GM18909 (cell line): ENCODE results near the gene TUBA1C.
A peak's percentile ranks its signal among the peaks of the same experiment; 100 is the strongest.

Experiments used
- ATAC-seq: cut with Tn5 transposase; IDR thresholded peaks from one replicate; pipeline ENCODE4 v1.9.1; 2021; ENCODE audit warnings: mild to moderate bottlenecking; ENCODE audit not compliant: unreplicated experiment, poor library complexity

The TUBA1C gene

GRCh38 chr12:49264873-49265792 lies at the start of gene TUBA1C:
TSS of gene TUBA1C (plus strand) at chr12:49265082. CDS start at chr12:49265182, 100 bp downstream.
- ATAC-seq: peak; percentile 84

GRCh38 chr12:49219417-49220026 lies 45.4 kb upstream of the TUBA1C start:
- no peak for ATAC-seq

- ATAC-seq: no peak
Measured at GRCh38 chr12:49220972-49221371, 43.9 kb upstream of the TUBA1C start.

GRCh38 chr12:49223122-49223521 lies 41.8 kb upstream of the TUBA1C start:
- ATAC-seq: no peak

GRCh38 chr12:49223590-49224369 lies 41.1 kb upstream of the TUBA1C start:
- no peak for ATAC-seq

- ATAC-seq: no peak
Measured at GRCh38 chr12:49225576-49226166, 39.2 kb upstream of the TUBA1C start.

GRCh38 chr12:49227713-49228112 lies 37.2 kb upstream of the TUBA1C start:
- ATAC-seq: no peak

GRCh38 chr12:49228653-49229052 lies 36.2 kb upstream of the TUBA1C start:
- no peak for ATAC-seq

GRCh38 chr12:49230176-49230804 lies 34.6 kb upstream of the TUBA1C start:
- ATAC-seq: no peak

- no peak for ATAC-seq
Measured at GRCh38 chr12:49230805-49231194, 34.1 kb upstream of the TUBA1C start.

GRCh38 chr12:49231878-49232655 lies 32.8 kb upstream of the TUBA1C start:
- ATAC-seq: no peak

- ATAC-seq: no peak
Measured at GRCh38 chr12:49232940-49233841, 31.7 kb upstream of the TUBA1C start.

GRCh38 chr12:49233842-49234526 lies 30.9 kb upstream of the TUBA1C start:
- no peak for ATAC-seq

GRCh38 chr12:49236423-49236822 lies 28.5 kb upstream of the TUBA1C start:
- ATAC-seq: no peak

- no peak for ATAC-seq
Measured at GRCh38 chr12:49243631-49244030, 21.3 kb upstream of the TUBA1C start.

GRCh38 chr12:49244176-49244575 lies 20.7 kb upstream of the TUBA1C start:
- ATAC-seq: no peak

- no peak for ATAC-seq
Measured at GRCh38 chr12:49251357-49251756, 13.5 kb upstream of the TUBA1C start.
